B cell (primary cell): Measurements from ENCODE around the gene CLCN3. TPM values are rescaled to one million over a fixed set of nuclear protein-coding genes. Genes with fewer than 3 reads are reported as not detected.
"Not testable (repeated sequence)": the region's sequence is repeated elsewhere in the genome, so short reads cannot be mapped to it uniquely, and the experiment has no call there.

ENCODE experiments used
- ATAC-seq: fragments of 200-7000 bp; cut with Tn5 transposase; one replicate; pipeline ENCODE4 v1.10.0; 2021; ENCODE audit warnings: low read depth, mild to moderate bottlenecking, moderate number of reproducible peaks, moderate library complexity
- CTCF ChIA-PET: fragments of 350-600 bp; sonication (Branson Sonifier 250); formaldehyde crosslinking; loops from one replicate; lab custom pipeline; 2021; ENCODE audit warnings: antibody characterized with exemption, inconsistent platforms; lab: Charles Lee
- POLR2A ChIA-PET: fragments of 350-600 bp; sonication (Branson Sonifier 250); formaldehyde crosslinking; loops from one replicate; lab custom pipeline; 2021; ENCODE audit warnings: antibody characterized with exemption; lab: Charles Lee
- DNase-seq: peaks from one replicate; pipeline ENCODE4 v3.0.0; 2013
- H2AFZ ChIP-seq: 2 replicates; pipeline ENCODE4 v1.6.1; 2012; ENCODE audit warnings: mild to moderate bottlenecking, low read depth, low read length; ENCODE audit not compliant: insufficient read depth, poor library complexity, severe bottlenecking
- H3K27ac ChIP-seq, 2 donors: 1 replicate in 1 of 2; 2 replicates in 1 of 2; pipeline ENCODE4 v1.5.1; 2012 to 2013; ENCODE audit warnings: low read length in 2 of 2, mild to moderate bottlenecking in 2 of 2, moderate library complexity in 1 of 2
- H3K27me3 ChIP-seq, 4 experiments: fragments of 200-600 bp in 1 of 4; sonication (generic) in 1 of 4; replicated peaks in 1 of 4; 1 replicate in 2 of 4; 2 replicates in 2 of 4; pipeline versions ENCODE4 v1.6.1 to v1.7.0; 2013 to 2016; ENCODE audit warnings: low read length in 3 of 4, mild to moderate bottlenecking in 2 of 4, mixed read lengths in 1 of 4, moderate library complexity in 1 of 4; ENCODE audit not compliant: insufficient read depth in 4 of 4, control insufficient read depth in 3 of 4; ENCODE audit errors: control extremely low read depth in 1 of 4
- H3K36me3 ChIP-seq, 2 experiments: replicated peaks in 1 of 2; 1 replicate in 1 of 2; 2 replicates in 1 of 2; pipeline versions ENCODE4 v1.6.1 to v1.7.1; 2013; ENCODE audit warnings: low read length in 1 of 2; ENCODE audit not compliant: insufficient read depth in 2 of 2, control insufficient read depth in 1 of 2; ENCODE audit errors: control extremely low read depth in 1 of 2, extremely low read depth in 1 of 2
- H3K4me1 ChIP-seq, 2 donors: fragments of 200-600 bp in 1 of 2; sonication (generic) in 1 of 2; 1 replicate in 1 of 2; 2 replicates in 1 of 2; pipeline versions ENCODE4 v1.5.1 to v1.6.1; 2013 to 2017; ENCODE audit warnings: low read length in 2 of 2; ENCODE audit not compliant: control insufficient read depth in 2 of 2, insufficient read depth in 2 of 2
- H3K4me2 ChIP-seq: replicated peaks from 2 replicates; pipeline ENCODE3; 2012; ENCODE audit warnings: mild to moderate bottlenecking, low read depth, low read length; ENCODE audit not compliant: poor library complexity, severe bottlenecking
- H3K4me3 ChIP-seq, 5 experiments: fragments of 200-600 bp in 1 of 5; sonication (generic) in 1 of 5; 1 replicate in 3 of 5; 2 replicates in 2 of 5; pipeline versions ENCODE4 v1.5.1 to v1.7.0; 2011 to 2016; ENCODE audit warnings: low read length in 4 of 5, mild to moderate bottlenecking in 4 of 5, low read depth in 2 of 5, control low read depth in 1 of 5, moderate library complexity in 1 of 5; ENCODE audit not compliant: insufficient read depth in 1 of 5; ENCODE audit errors: control extremely low read depth in 1 of 5, extremely low read depth in 1 of 5
- H3K79me2 ChIP-seq: fragments of 200-600 bp; sonication (generic); one replicate; pipeline ENCODE4 v1.6.0; 2016; ENCODE audit warnings: low read length; ENCODE audit not compliant: control insufficient read depth, insufficient read depth
- H3K9ac ChIP-seq: fragments of 200-600 bp; sonication (generic); 2 replicates; pipeline ENCODE4 v1.6.1; 2017; ENCODE audit warnings: mild to moderate bottlenecking, low read length, moderate library complexity
- H3K9me3 ChIP-seq, 3 donors: one replicate each; pipeline versions ENCODE4 v1.6.1 to v1.7.1; 2013; ENCODE audit warnings: low read length in 2 of 3; ENCODE audit not compliant: control insufficient read depth in 2 of 3, insufficient read depth in 1 of 3; ENCODE audit errors: control extremely low read depth in 1 of 3
- H4K20me1 ChIP-seq: 2 replicates; pipeline ENCODE4 v1.6.0; 2012; ENCODE audit warnings: mild to moderate bottlenecking, low read length; ENCODE audit not compliant: insufficient read depth, control insufficient read depth, poor library complexity, severe bottlenecking
- H3K27ac Mint-ChIP-seq: one replicate; pipeline ENCODE4 v1.8.0; 2021; ENCODE audit warnings: mixed read lengths
- H3K27me3 Mint-ChIP-seq: one replicate; pipeline ENCODE4 v1.8.0; 2021; ENCODE audit warnings: mixed read lengths
- H3K4me1 Mint-ChIP-seq: one replicate; pipeline ENCODE4 v1.8.0; 2021; ENCODE audit warnings: mixed read lengths
- H3K4me3 Mint-ChIP-seq: one replicate; pipeline ENCODE4 v1.8.0; 2021; ENCODE audit warnings: mixed read lengths
- H3K9me3 Mint-ChIP-seq: one replicate; pipeline ENCODE4 v1.8.0; 2022; ENCODE audit warnings: mixed read lengths; ENCODE audit not compliant: insufficient read depth
- EZH2 ChIP-seq: IDR thresholded peaks from 2 replicates; pipeline ENCODE4 v1.6.1; 2012; ENCODE audit warnings: borderline replicate concordance, low read depth, mild to moderate bottlenecking, moderate library complexity, low read length; ENCODE audit not compliant: insufficient read depth, poor library complexity, severe bottlenecking
- WGBS: methylation state at CpG from one replicate; pipeline ENCODE4 v1.1.5; 2013; ENCODE audit warnings: missing lambda C conversion rate; ENCODE audit not compliant: insufficient coverage; 5-methylcytosine and 5-hydroxymethylcytosine counted together
- intact Hi-C: fragments of 100-400 bp; cut with micrococcal nuclease; formaldehyde crosslinking; loops from one replicate; pipeline ENCODE4 v1.10.0; 2022
- polyA plus RNA-seq: library from polyadenylated mRNA; depleted of rRNA; stranded (reverse); fragments of >200 nt; gene quantifications from 2 replicates; pipeline ENCODE4 v1.2.3, GENCODE V29; 2012
- total RNA-seq, 2 donors: library from RNA; stranded (reverse); fragments of 120-200 nt in 1 of 2; gene quantifications; 1 replicate in 1 of 2; 2 replicates in 1 of 2; pipeline versions ENCODE4 v1.2.3 to v1.2.4, GENCODE V29; 2013 to 2022
- TF ChIP-seq, protein P1 (sequence below): fragments of 200-600 bp; IDR thresholded peaks from one replicate; pipeline ENCODE4 v1.8.0; 2022; ENCODE audit warnings: antibody characterized with exemption, mild to moderate bottlenecking

Gene CLCN3
- total and polyA plus RNA-seq, 2 donors (not counting 1 experiment from before 2014, with no cell fraction given) = 5.0 to 32.7 TPM

DNA sequence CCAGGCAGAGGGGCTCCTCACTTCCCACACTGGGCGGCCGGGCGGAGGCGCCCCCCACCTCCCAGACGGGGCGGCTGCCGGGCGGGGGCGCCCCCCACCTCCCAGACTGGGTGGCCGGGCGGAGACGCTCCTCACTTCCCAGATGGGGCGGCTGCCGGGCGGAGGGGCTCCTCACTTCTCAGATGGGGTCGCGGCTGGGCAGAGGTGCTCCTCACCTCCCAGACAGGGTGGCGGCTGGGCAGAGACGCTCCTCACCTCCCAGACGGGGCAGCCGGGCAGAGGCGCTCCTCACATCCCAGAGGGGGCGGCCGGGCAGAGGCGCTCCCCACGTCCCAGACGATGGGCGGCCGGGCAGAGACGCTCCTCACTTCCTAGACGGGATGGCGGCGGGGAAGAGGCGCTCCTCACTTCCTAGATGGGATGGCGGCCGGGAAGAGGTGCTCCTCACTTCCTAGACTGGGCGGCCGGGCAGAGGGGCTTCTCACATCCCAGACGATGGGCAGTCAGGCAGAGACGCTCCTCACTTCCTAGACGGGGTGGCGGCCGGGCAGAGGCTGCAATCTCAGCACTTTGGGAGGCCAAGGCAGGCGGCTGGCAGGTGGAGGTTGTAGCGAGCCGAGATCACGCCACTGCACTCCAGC, 58.7 kb downstream of the CLCN3 start:
- H3K9me3 Mint-ChIP-seq, intact Hi-C loops, CTCF ChIA-PET, H3K4me3 Mint-ChIP-seq, H4K20me1 ChIP-seq, H3K79me2 ChIP-seq, H3K4me1 ChIP-seq, H3K27me3 Mint-ChIP-seq, H3K27ac Mint-ChIP-seq, H3K9me3 ChIP-seq, POLR2A ChIA-PET, H3K27ac ChIP-seq, H3K4me1 Mint-ChIP-seq, DNase-seq, ATAC-seq, H3K9ac ChIP-seq, H3K27me3 ChIP-seq, H3K4me2 ChIP-seq, H3K4me3 ChIP-seq, H2AFZ ChIP-seq: not testable (repeated sequence)
- peaks cover 3 to 19% of the 10 kb centered on the region in 2 experiments for H3K36me3 ChIP-seq
- 93% methylated on average over 22 of the region's 47 CpGs for WGBS

DNA sequence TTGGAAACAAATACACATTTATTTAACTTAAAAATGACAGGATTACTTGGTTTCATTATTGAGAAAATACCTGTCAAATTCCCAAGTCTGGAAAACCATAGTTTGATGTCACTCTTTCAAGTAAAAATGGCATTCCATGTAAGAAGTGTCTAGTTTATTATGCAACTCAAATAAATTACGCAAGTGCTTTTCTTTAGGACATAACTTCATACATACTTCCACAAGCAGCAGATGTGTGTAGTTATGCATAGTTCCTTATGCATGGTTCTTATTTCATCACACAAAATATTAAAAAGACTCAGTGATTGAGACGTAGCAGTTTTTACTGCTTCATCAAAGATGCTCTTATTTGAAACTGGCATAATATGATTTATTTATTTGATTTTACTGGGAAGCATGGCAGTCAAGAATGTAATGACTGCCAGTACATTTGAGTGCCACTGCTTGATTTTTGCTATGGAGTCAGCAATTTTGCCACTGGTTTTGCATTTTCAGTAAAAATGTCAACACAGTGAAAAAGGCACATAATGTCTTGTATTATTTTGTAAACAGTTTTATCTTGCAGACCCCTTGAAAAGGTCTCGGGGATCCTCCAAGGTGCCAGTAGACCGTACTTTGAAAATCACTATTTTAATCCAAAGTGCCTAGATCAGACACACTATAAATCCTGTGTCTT, 62.1 kb downstream of the CLCN3 start:
- H3K27ac Mint-ChIP-seq = no peak overlapping the region
- POLR2A ChIA-PET = no interaction called here
- WGBS = no CpG with 5 or more reads among the region's 4 CpGs

More for the DNA sequence above, 62.1 kb downstream of the CLCN3 start:
- Mint-ChIP-seq H3K9me3 (no peaks in the 10 kb centered on the region), H3K27me3 (no peaks in the 10 kb centered on the region), H3K4me1 (no peaks in the 10 kb centered on the region), H3K4me3 (no peak overlapping the region)
- Histone ChIP-seq H3K27ac (no peak overlapping the region), H3K4me2 (no peak overlapping the region), H3K4me3 (no peak overlapping the region), H2AFZ (no peak overlapping the region), H3K9ac (no peak overlapping the region), H3K27me3 (no peaks in the 10 kb centered on the region), H3K36me3 (peaks cover 7 to 24% of the 10 kb centered on the region in 2 experiments), H3K9me3 (peaks cover 0 to 7% (median 0%) of the 10 kb centered on the region in 3 donors), H3K79me2 (no peaks in the 10 kb centered on the region), H3K4me1 (no peaks in the 10 kb centered on the region), H4K20me1 (no peaks in the 10 kb centered on the region)
- DNase-seq (no peak), ATAC-seq (no peak)
- intact Hi-C loops = no loop called here
- CTCF ChIA-PET = interaction anchor here (1.6 kb wide), 1 partner anchor 8 kb away, joined by 3 read pairs; no protein-coding TSS in a partner anchor
- TF ChIP-seq, protein P1, sequence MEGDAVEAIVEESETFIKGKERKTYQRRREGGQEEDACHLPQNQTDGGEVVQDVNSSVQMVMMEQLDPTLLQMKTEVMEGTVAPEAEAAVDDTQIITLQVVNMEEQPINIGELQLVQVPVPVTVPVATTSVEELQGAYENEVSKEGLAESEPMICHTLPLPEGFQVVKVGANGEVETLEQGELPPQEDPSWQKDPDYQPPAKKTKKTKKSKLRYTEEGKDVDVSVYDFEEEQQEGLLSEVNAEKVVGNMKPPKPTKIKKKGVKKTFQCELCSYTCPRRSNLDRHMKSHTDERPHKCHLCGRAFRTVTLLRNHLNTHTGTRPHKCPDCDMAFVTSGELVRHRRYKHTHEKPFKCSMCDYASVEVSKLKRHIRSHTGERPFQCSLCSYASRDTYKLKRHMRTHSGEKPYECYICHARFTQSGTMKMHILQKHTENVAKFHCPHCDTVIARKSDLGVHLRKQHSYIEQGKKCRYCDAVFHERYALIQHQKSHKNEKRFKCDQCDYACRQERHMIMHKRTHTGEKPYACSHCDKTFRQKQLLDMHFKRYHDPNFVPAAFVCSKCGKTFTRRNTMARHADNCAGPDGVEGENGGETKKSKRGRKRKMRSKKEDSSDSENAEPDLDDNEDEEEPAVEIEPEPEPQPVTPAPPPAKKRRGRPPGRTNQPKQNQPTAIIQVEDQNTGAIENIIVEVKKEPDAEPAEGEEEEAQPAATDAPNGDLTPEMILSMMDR = no peak
- no peak for TF ChIP-seq EZH2
